Astrocyte of the cerebellum (primary cell): ENCODE results near the gene PRKN.

Experiments
- DNase-seq: peaks from one replicate; pipeline ENCODE4 v3.0.0-alpha.2; 2011; ENCODE audit warnings: low read depth
- H3K4me3 ChIP-seq: 2 replicates; pipeline ENCODE4 v1.5.1; 2011; ENCODE audit warnings: mild to moderate bottlenecking, low read depth, low read length, moderate library complexity
- in situ Hi-C: cut with HindIII; loops from 2 replicates; pipeline ENCODE4 v1.10.0; 2017; ENCODE audit warnings: low sequenced_read_pairs
- TF ChIP-seq, protein P1 (sequence below): IDR thresholded peaks from 2 replicates; pipeline ENCODE4 v1.5.1; 2012; ENCODE audit warnings: low read length, low read depth, moderate library complexity, mild to moderate bottlenecking; ENCODE audit errors: missing control alignments

The PRKN gene

DNA sequence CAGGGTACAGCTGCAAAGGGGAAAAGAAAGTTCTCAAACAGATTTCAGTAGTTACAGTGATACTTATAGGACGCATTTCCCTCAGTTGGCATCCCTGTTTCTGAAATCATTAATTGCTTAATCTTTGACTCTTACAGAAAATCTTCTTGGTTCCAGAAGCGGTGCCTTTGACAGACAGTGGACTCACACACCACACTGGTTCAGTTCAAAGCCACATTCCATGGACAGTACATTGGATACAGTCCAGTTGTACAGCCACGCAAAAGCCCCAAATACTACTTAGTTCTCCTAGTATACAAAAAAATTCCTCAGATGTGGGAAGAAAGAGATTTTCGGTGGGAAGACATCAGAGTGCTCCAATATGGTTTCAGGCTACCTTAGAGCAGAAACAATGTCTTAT lies 460.4 kb downstream of the PRKN start:
- TF ChIP-seq, protein P1, sequence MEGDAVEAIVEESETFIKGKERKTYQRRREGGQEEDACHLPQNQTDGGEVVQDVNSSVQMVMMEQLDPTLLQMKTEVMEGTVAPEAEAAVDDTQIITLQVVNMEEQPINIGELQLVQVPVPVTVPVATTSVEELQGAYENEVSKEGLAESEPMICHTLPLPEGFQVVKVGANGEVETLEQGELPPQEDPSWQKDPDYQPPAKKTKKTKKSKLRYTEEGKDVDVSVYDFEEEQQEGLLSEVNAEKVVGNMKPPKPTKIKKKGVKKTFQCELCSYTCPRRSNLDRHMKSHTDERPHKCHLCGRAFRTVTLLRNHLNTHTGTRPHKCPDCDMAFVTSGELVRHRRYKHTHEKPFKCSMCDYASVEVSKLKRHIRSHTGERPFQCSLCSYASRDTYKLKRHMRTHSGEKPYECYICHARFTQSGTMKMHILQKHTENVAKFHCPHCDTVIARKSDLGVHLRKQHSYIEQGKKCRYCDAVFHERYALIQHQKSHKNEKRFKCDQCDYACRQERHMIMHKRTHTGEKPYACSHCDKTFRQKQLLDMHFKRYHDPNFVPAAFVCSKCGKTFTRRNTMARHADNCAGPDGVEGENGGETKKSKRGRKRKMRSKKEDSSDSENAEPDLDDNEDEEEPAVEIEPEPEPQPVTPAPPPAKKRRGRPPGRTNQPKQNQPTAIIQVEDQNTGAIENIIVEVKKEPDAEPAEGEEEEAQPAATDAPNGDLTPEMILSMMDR: no peak
- in situ Hi-C loops: no loop called here
- no peak overlapping the region for H3K4me3 ChIP-seq
- DNase-seq: no peak

DNA sequence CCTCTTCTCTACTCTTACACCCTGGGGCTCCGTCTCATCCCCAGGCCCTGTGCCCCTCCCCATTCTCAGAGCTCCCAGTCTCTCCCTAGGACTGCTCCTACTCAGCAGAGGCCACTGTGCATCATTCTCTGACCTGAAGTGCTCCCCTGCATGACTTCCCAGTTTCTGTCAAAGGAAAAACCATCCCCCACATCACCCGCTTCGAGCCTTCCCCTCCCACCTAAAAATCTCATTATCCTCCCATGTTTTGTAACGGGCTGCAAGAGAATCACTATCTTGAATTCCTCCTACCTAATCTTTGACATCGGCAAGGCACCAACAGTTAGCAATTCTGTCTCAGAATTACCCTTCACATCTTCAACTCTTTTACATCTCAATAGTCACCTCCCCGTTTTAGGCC lies 463.0 kb downstream of the PRKN start:
- in situ Hi-C loops: no loop called here
- DNase-seq: no peak
- no peak overlapping the region for H3K4me3 ChIP-seq
- TF ChIP-seq, protein P1: no peak

DNA sequence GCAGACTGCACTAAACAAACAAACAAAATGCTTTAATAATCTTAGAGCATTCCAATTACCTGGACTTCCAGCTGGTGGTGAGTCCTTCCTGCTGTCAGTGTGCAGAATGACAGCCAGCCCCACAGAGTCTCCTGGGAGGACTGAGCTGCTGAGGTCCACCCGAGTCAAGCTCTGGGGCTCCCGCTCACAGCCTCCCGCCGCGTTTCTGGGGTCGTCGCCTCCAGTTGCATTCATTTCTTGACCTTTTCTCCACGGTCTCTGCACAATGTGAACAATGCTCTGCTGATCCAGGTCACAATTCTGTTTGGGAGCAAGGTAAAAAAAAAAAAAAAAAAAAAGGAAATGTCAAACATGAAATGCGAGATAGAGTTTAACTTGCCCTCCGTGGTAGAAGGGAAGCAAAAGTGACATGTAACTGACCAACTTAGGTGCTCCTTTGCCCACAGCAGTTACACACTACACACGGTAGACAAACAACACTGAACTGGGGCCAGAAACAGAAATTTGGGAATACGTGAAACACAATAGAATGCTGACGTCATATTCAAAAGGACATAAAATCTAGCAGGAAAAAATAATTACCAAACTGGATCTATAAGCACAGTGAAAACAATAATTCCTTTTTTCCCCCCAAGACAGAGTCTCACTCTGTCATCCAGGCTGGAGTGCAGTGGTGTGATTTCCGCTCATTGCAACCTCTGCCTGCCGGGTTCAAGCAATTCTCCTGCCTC lies 464.9 kb downstream of the PRKN start:
- TF ChIP-seq, protein P1: no peak
- H3K4me3 ChIP-seq: no peak overlapping the region
- DNase-seq: no peak
- in situ Hi-C loops: no loop called here

DNA sequence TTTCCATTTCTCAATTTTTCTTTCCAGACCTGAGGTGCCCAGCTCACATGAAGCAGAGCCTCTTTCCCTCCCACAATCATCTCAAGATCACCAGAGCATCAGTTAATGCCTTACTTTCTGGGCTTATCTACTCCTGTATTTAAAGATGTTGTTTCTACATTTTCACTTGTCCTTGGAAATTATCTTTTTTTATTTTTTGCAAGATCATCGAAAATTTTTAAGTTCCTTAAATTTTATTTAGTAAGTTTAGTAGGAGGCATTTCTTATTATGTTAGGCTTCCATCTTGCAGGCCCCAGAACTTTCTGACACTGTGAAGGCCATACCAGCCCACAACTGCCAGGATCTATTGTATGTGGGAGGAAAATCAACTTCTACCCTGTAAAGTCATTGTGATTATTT lies 466.0 kb downstream of the PRKN start:
- no peak for DNase-seq
- in situ Hi-C loops: no loop called here
- H3K4me3 ChIP-seq: no peak overlapping the region
- TF ChIP-seq, protein P1: no peak

DNA sequence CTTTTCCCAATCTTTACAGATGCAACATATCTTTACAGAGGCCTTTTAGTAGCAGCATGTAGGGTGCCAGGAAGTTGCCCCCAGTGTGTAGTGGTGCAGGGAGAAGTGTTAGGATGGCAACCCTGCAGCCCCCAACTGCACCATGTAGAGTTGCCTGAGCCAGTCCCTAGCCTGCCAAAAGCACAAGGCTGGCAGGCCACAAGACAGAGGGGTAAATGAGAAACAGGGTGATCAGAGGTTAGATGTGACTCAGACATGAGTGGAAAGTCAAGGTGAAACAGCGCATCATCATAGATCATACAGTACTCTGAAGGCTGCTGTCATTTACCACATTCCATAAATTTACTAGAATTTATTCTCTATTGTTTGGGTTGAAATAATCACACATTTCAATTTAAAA lies 467.5 kb downstream of the PRKN start:
- DNase-seq: no peak
- TF ChIP-seq, protein P1: no peak
- in situ Hi-C loops: no loop called here
- no peak overlapping the region for H3K4me3 ChIP-seq

DNA sequence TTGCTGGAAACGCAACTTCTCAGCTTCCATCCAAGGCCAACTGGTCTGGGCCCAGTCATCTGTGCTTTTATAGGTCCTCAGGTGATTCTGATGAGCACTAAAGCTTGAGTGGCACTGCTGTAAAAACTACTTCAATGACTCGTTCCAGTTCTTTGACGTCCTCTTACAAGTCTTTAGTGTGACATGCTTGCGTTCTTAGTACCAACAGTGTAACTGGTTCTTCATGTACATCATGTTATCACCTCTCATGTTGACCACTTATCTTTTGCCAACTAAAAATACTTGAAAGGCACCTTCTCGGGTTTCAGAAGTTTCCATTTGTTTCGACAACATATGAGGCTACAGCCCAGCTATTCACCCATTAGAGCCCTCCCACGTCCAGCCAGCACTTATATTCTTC lies 468.9 kb downstream of the PRKN start:
- TF ChIP-seq, protein P1: no peak
- no peak for DNase-seq
- H3K4me3 ChIP-seq: no peak overlapping the region
- in situ Hi-C loops: no loop called here

DNA sequence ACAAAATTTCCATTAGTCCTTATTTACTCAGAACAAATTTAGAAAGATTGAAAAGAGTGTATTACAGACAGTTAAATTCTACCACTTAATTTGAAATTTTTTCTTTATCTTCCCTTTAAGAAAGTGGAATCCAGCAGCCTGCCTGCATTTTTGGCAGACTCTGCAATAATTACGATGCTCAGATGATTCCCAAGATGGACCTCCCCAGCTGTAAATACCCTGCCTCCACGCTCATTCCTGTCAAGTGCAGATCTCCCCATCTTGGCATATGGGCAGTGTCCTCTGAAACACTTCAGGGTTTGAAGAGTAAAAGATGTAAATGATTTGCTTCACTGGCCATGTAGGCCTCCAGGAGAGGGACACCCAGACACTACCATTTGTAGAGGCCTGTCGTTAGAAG lies 471.2 kb downstream of the PRKN start:
- TF ChIP-seq, protein P1: no peak
- in situ Hi-C loops: no loop called here
- no peak overlapping the region for H3K4me3 ChIP-seq
- DNase-seq: no peak
